Smooth muscle cell (in vitro differentiated cells): ENCODE data around the gene SH3D21. TPM values are rescaled to one million over a fixed set of nuclear protein-coding genes. Genes with fewer than 3 reads are reported as not detected.

Experiments used
- DNase-seq: peaks from one replicate; lab custom pipeline; 2025; ENCODE audit not compliant: unreplicated experiment; lab: John Stamatoyannopoulos, UW
- H2AFZ ChIP-seq: fragments of 200-600 bp; sonication (generic); 2 replicates; pipeline ENCODE4 v1.6.0; 2016; ENCODE audit warnings: antibody characterized with exemption, low read depth, mild to moderate bottlenecking
- H3F3A ChIP-seq: fragments of 200-600 bp; sonication (generic); 2 replicates; pipeline ENCODE4 v1.6.0; 2017; ENCODE audit warnings: antibody characterized with exemption, low read depth
- H3K27ac ChIP-seq: fragments of 200-600 bp; sonication (generic); 2 replicates; pipeline ENCODE4 v1.5.1; 2016; ENCODE audit warnings: low read depth, mild to moderate bottlenecking
- H3K27me3 ChIP-seq: fragments of 200-600 bp; sonication (generic); 2 replicates; pipeline ENCODE4 v1.6.1; 2016; ENCODE audit warnings: low read depth, mild to moderate bottlenecking
- H3K36me3 ChIP-seq: fragments of 200-600 bp; sonication (generic); 2 replicates; pipeline ENCODE4 v1.5.1; 2016; ENCODE audit warnings: low read depth
- H3K4me1 ChIP-seq: fragments of 200-600 bp; sonication (generic); 2 replicates; pipeline ENCODE4 v1.5.1; 2016; ENCODE audit warnings: low read depth
- H3K4me2 ChIP-seq: fragments of 200-600 bp; sonication (generic); 2 replicates; pipeline ENCODE4 v1.6.0; 2016; ENCODE audit warnings: mild to moderate bottlenecking
- H3K4me3 ChIP-seq: fragments of 200-600 bp; sonication (generic); 2 replicates; pipeline ENCODE4 v1.5.1; 2016; ENCODE audit warnings: mild to moderate bottlenecking
- H3K79me2 ChIP-seq: fragments of 200-600 bp; sonication (generic); 2 replicates; pipeline ENCODE4 v1.6.0; 2016; ENCODE audit warnings: low read depth, mild to moderate bottlenecking
- H3K9ac ChIP-seq: fragments of 200-600 bp; sonication (generic); 2 replicates; pipeline ENCODE4 v1.6.0; 2016; ENCODE audit warnings: low read depth
- H3K9me3 ChIP-seq: fragments of 200-600 bp; sonication (generic); replicated peaks from 2 replicates; pipeline ENCODE4 v1.5.1; 2016; ENCODE audit warnings: low read depth
- H4K20me1 ChIP-seq: fragments of 200-600 bp; sonication (generic); 2 replicates; pipeline ENCODE4 v1.6.0; 2016; ENCODE audit warnings: low read depth
- CTCF ChIP-seq: fragments of 200-600 bp; sonication (generic); IDR thresholded peaks from 2 replicates; pipeline ENCODE4 v1.5.1; 2017; ENCODE audit warnings: borderline replicate concordance, mild to moderate bottlenecking, antibody characterized with exemption; ENCODE audit not compliant: insufficient read depth, poor library complexity, severe bottlenecking
- WGBS: methylation state at CpG from one replicate; pipeline ENCODE4 v1.1.7; 2016; ENCODE audit warnings: low lambda C conversion rate; 5-methylcytosine and 5-hydroxymethylcytosine counted together
- polyA plus RNA-seq: library from polyadenylated mRNA; unstranded; fragments of >200 nt; fragmentation: Nextera tagmentation; extraction: Ambion mirVana; gene quantifications from 2 replicates; pipeline ENCODE4 v1.2.1, GENCODE V29; 2016
- total RNA-seq: library from RNA; depleted of rRNA; stranded (reverse); fragments of >200 nt; gene quantifications from 2 replicates; pipeline ENCODE4 v1.2.3, GENCODE V29; 2014

SH3D21 gene
- total and polyA plus RNA-seq, 2 experiments from 2014 or later: 6.9 to 12.0 TPM

- Histone ChIP-seq H3K9me3 (no peaks in the 10 kb centered on the region), H2AFZ (no peak overlapping the region), H3K27ac (no peak overlapping the region), H3K79me2 (peaks cover 3% of the 10 kb centered on the region), H3F3A (peaks cover 18% of the 10 kb centered on the region), H3K4me2 (peak overlapping the region; percentile 97), H4K20me1 (peaks cover 16% of the 10 kb centered on the region), H3K36me3 (no peaks in the 10 kb centered on the region), H3K4me3 (peak overlapping the region; percentile 83), H3K4me1 (peaks cover 27% of the 10 kb centered on the region), H3K27me3 (no peaks in the 10 kb centered on the region), H3K9ac (no peak overlapping the region)
- DNase-seq: no peak
- WGBS: 56% methylated on average over 16 of the region's 16 CpGs
- no peak for TF ChIP-seq CTCF
Observed at GRCh38 chr1:36320291-36320761, 14.2 kb downstream of the SH3D21 start.

- no peaks in the 10 kb centered on the region for H3K36me3 ChIP-seq
- no peaks in the 10 kb centered on the region for H3K27me3 ChIP-seq
- peaks cover 3% of the 10 kb centered on the region for H3K79me2 ChIP-seq
- 9% methylated on average over 23 of the region's 23 CpGs for WGBS
- H3K9me3 ChIP-seq: no peaks in the 10 kb centered on the region
- H3F3A ChIP-seq: peaks cover 18% of the 10 kb centered on the region
- peak overlapping the region; percentile 97 for H3K4me2 ChIP-seq
- peak overlapping the region; percentile 83 for H3K27ac ChIP-seq
- no peak overlapping the region for H3K9ac ChIP-seq
- peaks cover 16% of the 10 kb centered on the region for H4K20me1 ChIP-seq
- H3K4me3 ChIP-seq: peak overlapping the region; percentile 83
- H3K4me1 ChIP-seq: peaks cover 27% of the 10 kb centered on the region
- no peak for TF ChIP-seq CTCF
- no peak overlapping the region for H2AFZ ChIP-seq
- DNase-seq: no peak
Observed at GRCh38 chr1:36320767-36321118, 14.6 kb downstream of the SH3D21 start.

- Histone ChIP-seq H3K79me2 (peaks cover 3% of the 10 kb centered on the region), H4K20me1 (peaks cover 16% of the 10 kb centered on the region), H3K36me3 (no peaks in the 10 kb centered on the region), H3K4me1 (peaks cover 27% of the 10 kb centered on the region), H3K9me3 (no peaks in the 10 kb centered on the region), H2AFZ (no peak overlapping the region), H3F3A (peaks cover 18% of the 10 kb centered on the region), H3K27ac (peak overlapping the region; percentile 83), H3K27me3 (no peaks in the 10 kb centered on the region), H3K4me3 (peak overlapping the region; percentile 83), H3K4me2 (peak overlapping the region; percentile 97), H3K9ac (no peak overlapping the region)
- WGBS: 4% methylated on average over 56 of the region's 59 CpGs
- no peak for TF ChIP-seq CTCF
- peak; percentile 75 for DNase-seq
Observed at GRCh38 chr1:36321119-36321951, 15.2 kb downstream of the SH3D21 start.
